PC-3 (cell line): ENCODE data around the gene KCNH1.

Experiments
- EZH2 ChIP-seq: fragments of 300-600 bp; sonication (generic); IDR thresholded peaks from one replicate; pipeline ENCODE4 v1.6.1; 2017; ENCODE audit warnings: antibody characterized with exemption, mild to moderate bottlenecking, low read length; ENCODE audit not compliant: unreplicated experiment
- TF ChIP-seq, protein P1 (sequence below): fragments of 300-600 bp; sonication (generic); conservative IDR thresholded peaks from 2 replicates; pipeline ENCODE4 v1.5.1; 2017; ENCODE audit warnings: antibody characterized with exemption, low read depth, mild to moderate bottlenecking, low read length

DNA sequence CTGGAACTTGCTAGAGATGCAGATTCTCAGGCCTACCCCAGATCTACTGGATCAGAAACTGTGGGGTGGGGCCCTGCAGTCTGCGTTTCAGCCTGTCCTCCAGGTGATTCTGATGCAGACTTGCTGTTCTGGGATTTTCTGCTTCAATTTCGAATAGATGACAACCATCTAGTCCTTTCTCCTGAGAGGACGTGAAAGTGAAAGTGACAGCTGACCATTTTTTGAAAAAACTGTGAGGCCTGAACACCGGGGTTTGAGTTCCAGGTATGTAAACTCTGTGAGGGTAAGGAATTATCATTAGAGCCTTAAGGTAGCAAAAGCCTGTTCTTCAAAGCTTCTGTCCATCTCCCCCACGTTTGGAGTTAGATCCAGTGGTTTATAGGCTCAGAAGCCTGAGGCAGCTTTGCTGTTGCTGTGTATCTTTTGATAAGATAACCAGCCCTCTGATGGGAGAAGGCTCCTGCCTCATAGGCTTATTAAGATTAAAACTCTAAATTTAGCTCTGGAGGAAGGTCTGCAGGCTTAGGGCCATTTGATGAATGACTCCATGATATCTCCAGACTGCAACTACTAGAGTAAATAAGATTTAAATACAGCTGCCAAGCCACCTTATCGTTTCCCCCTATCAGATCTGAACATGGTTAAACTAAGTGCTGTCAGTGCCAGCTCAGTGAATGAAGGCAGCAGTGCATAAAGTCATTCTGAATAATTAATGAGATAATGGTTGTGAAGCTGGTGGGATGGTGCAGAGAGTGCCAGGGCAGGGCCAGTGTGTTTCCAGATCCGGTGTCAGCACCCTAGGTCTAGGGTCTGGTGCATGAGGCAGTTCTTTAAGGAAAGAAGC, 470.0 kb downstream of the KCNH1 start:
- TF ChIP-seq, protein P1, sequence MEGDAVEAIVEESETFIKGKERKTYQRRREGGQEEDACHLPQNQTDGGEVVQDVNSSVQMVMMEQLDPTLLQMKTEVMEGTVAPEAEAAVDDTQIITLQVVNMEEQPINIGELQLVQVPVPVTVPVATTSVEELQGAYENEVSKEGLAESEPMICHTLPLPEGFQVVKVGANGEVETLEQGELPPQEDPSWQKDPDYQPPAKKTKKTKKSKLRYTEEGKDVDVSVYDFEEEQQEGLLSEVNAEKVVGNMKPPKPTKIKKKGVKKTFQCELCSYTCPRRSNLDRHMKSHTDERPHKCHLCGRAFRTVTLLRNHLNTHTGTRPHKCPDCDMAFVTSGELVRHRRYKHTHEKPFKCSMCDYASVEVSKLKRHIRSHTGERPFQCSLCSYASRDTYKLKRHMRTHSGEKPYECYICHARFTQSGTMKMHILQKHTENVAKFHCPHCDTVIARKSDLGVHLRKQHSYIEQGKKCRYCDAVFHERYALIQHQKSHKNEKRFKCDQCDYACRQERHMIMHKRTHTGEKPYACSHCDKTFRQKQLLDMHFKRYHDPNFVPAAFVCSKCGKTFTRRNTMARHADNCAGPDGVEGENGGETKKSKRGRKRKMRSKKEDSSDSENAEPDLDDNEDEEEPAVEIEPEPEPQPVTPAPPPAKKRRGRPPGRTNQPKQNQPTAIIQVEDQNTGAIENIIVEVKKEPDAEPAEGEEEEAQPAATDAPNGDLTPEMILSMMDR = no peak
- TF ChIP-seq EZH2 = no peak
